CD4-positive, alpha-beta T cell treated with Interleukin-2 at 100 ng/mL for 4 hours (primary cell): ENCODE measurements around the gene ORC5.
"Not testable (repeated sequence)": the region's sequence is repeated elsewhere in the genome, so short reads cannot be mapped to it uniquely, and the experiment has no call there.

ENCODE experiments used
- DNase-seq: peaks from one replicate; pipeline ENCODE4 v3.0.0-alpha.2; 2020; ENCODE audit warnings: low spot score

Gene ORC5

GRCh38 chr7:104207731-104208420 lies at the start of gene ORC5:
Gene ORC5 (minus strand): TSS chr7:104208013. CDS start chr7:104207904, 109 bp downstream.
- peak; percentile 68 for DNase-seq

GRCh38 chr7:104255616-104256015 lies 47.8 kb upstream of the ORC5 start:
- DNase-seq: no peak

GRCh38 chr7:104255194-104255593 lies 47.4 kb upstream of the ORC5 start:
- DNase-seq: no peak

- no peak for DNase-seq
Observed at GRCh38 chr7:104254696-104255095, 46.9 kb upstream of the ORC5 start.

- DNase-seq: no peak
Observed at GRCh38 chr7:104252409-104253134, 44.8 kb upstream of the ORC5 start.

- DNase-seq: no peak
Observed at GRCh38 chr7:104242638-104243037, 34.8 kb upstream of the ORC5 start.

GRCh38 chr7:104241538-104242209 lies 33.9 kb upstream of the ORC5 start:
- DNase-seq: no peak

- no peak for DNase-seq
Observed at GRCh38 chr7:104241135-104241534, 33.3 kb upstream of the ORC5 start.

- DNase-seq: no peak
Observed at GRCh38 chr7:104240401-104240800, 32.6 kb upstream of the ORC5 start.

- DNase-seq: not testable (repeated sequence)
Observed at GRCh38 chr7:104234990-104235389, 27.2 kb upstream of the ORC5 start.

- DNase-seq: peak; percentile 54
Observed at GRCh38 chr7:104231054-104232046, 23.5 kb upstream of the ORC5 start.

GRCh38 chr7:104230606-104231005 lies 22.8 kb upstream of the ORC5 start:
- DNase-seq: no peak

GRCh38 chr7:104228442-104228841 lies 20.6 kb upstream of the ORC5 start:
- no peak for DNase-seq

GRCh38 chr7:104225451-104225850 lies 17.6 kb upstream of the ORC5 start:
- no peak for DNase-seq

- no peak for DNase-seq
Observed at GRCh38 chr7:104217620-104218019, 9.8 kb upstream of the ORC5 start.

- no peak for DNase-seq
Observed at GRCh38 chr7:104209063-104209462, 1.2 kb upstream of the ORC5 start.

GRCh38 chr7:104208421-104208780 lies 588 bp upstream of the ORC5 start:
- no peak for DNase-seq

- peak; percentile 34 for DNase-seq
Observed at GRCh38 chr7:104207348-104207730, 474 bp downstream of the ORC5 start.

- no peak for DNase-seq
Observed at GRCh38 chr7:104206841-104207240, 972 bp downstream of the ORC5 start.

- DNase-seq: no peak
Observed at GRCh38 chr7:104198673-104199278, 9.0 kb downstream of the ORC5 start.

GRCh38 chr7:104196161-104196560 lies 11.7 kb downstream of the ORC5 start:
- DNase-seq: no peak

- DNase-seq: no peak
Observed at GRCh38 chr7:104192434-104192833, 15.4 kb downstream of the ORC5 start.
